GM12872 (cell line): Measurements from ENCODE around the gene COL4A4.

Source experiments
- TF ChIP-seq, protein P1 (sequence below): IDR thresholded peaks from 3 replicates; pipeline ENCODE4 v1.5.1; 2011; ENCODE audit warnings: low read depth, mild to moderate bottlenecking, low read length, moderate library complexity; ENCODE audit not compliant: insufficient read depth

COL4A4 gene

DNA sequence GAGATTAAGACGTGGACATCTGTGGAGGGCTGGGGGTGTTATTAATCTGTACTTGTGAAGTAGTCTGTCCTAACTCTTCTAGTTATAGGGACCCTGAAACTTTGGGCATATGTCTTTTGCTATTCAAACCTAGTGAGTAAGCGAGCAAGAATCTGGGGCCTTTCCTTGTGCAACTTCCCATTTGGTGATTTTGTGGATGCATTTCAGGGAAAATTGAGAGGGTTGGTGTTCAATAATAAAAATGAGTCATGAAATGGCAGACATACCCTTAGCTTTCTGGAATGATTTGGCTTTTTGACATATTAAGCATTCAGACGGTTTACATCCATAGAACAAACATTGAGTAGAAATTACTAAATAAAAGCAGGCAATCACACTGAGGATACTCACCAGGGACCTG is 17.0 kb downstream of the COL4A4 start:
- TF ChIP-seq, protein P1, sequence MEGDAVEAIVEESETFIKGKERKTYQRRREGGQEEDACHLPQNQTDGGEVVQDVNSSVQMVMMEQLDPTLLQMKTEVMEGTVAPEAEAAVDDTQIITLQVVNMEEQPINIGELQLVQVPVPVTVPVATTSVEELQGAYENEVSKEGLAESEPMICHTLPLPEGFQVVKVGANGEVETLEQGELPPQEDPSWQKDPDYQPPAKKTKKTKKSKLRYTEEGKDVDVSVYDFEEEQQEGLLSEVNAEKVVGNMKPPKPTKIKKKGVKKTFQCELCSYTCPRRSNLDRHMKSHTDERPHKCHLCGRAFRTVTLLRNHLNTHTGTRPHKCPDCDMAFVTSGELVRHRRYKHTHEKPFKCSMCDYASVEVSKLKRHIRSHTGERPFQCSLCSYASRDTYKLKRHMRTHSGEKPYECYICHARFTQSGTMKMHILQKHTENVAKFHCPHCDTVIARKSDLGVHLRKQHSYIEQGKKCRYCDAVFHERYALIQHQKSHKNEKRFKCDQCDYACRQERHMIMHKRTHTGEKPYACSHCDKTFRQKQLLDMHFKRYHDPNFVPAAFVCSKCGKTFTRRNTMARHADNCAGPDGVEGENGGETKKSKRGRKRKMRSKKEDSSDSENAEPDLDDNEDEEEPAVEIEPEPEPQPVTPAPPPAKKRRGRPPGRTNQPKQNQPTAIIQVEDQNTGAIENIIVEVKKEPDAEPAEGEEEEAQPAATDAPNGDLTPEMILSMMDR = no peak

DNA sequence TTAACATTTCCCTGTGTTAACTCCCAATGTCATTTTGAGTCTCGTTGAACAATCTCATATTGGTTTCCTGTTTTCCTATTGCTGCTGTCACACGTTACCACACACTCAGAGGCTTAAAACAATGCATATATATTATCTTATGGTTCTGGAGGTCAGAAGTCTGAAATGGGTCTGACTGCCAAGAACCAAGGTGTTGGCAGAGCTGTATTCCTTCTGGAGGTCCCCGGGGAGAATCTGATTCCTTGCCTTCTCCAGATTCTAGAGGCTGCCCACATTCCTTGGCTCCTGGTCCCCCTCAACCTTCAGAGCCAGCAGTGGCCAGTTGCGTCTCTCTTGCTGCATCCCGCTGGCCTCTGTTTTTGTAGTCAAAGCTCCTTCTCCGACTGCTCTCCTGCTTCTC is 17.5 kb downstream of the COL4A4 start:
- TF ChIP-seq, protein P1 = no peak

GRCh38 chr2:227143895-227144294 is 20.1 kb downstream of the COL4A4 start:
- TF ChIP-seq, protein P1 = no peak

- TF ChIP-seq, protein P1 = no peak
These were observed 22.7 kb downstream of the COL4A4 start for GRCh38 chr2:227141301-227141700.

GRCh38 chr2:227134591-227134990 is 29.4 kb downstream of the COL4A4 start:
- TF ChIP-seq, protein P1 = no peak

- TF ChIP-seq, protein P1 = no peak
These were observed 31.0 kb downstream of the COL4A4 start for GRCh38 chr2:227132986-227133385.

- TF ChIP-seq, protein P1 = 0 out of 3 replicates have a peak, but pooled peaks have one; percentile 3
These were observed 33.4 kb downstream of the COL4A4 start for GRCh38 chr2:227130636-227131035.

- TF ChIP-seq, protein P1 = no peak
These were observed 36.8 kb downstream of the COL4A4 start for GRCh38 chr2:227127201-227127600.
